ENCODE data around the gene CPEB4. TPM values are rescaled to one million over a fixed set of nuclear protein-coding genes. Genes with fewer than 3 reads are reported as not detected.
A peak's percentile ranks its signal among the peaks of the same experiment; 100 is the strongest.

The CPEB4 gene
- total RNA-seq, 1 experiment from 2014 or later = 18.0 TPM

DNA sequence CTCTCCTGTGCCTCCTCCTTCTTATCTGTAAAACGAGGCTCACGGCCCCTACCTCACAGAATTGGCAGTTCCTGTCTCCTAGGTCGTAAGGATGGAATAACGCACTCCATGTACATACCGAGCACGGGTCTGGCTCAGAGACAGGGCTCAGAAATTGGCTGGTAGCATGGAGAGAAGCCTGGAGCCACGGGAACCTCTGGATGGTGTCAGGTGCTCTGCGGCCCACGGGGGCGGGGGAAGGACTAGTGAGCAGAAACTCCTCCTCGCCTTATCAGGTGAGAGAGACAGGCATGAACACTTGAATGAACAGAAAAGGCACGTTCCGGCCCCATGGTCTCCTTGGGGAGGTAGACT is 85.4 kb downstream of the CPEB4 start:
- in situ Hi-C loops (cut with HindIII; ENCODE audit: low pct_unique_long_range_greater_than_20kb, low sequenced_read_pairs) = no loop called here
- DNase-seq (ENCODE audit: low read depth, low spot score) = no peak

DNA sequence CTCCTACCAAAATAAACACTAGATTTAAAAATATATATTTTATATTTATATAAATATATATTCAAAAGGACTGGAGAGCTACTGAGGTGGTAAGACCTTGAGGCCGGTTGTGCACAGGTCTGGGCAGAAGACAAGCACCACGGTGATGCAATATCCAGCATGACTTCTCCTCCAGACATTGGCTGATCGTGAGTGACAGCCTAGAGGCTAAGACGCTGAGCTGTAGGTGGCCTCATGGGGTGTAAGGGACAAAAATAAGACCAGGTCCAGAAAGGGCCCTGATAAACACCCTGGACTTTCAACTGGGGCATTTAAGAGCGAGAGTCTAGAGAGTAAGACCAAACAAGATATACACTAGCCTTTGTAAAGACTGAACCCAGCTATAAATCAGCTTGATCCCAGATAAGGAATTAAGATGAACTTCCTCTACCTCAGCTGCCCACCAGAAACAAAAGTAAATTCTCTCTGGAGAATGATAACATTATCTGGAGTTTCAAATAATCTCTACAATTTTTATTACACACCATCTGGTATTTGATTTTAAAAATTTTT is 86.6 kb downstream of the CPEB4 start:
- in situ Hi-C loops (cut with HindIII; ENCODE audit: low pct_unique_long_range_greater_than_20kb, low sequenced_read_pairs) = no loop called here
- DNase-seq (ENCODE audit: low read depth, low spot score) = no peak

DNA sequence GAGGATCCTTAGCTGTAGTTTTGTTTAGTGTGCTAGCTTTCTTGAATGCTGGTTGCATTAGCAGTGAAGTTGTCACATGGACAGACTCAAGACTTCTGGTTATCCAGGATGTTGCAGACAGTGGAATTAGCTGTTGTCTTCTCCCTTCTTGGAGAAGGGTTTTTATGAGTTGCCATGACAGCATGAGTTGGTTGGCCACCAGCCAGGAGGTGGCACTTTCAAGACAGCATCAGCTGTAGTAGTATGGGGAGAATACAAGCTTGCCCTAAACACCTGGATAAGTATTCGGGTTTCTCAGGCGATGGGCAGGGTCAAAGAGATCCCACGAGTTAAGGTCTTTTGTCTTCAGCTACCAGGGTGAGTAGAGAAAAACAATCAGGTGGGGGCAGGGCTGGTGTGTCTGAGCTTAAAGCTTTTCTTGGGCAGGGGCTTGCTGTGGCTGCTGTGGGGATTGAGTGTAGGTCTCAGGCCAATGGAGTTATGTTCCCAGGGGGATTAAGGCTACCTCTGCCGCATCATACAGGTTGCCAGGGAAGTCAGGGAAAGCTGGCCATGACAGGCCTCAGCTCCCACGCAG is 93.1 kb downstream of the CPEB4 start:
- in situ Hi-C loops (cut with HindIII; ENCODE audit: low pct_unique_long_range_greater_than_20kb, low sequenced_read_pairs) = no loop called here
- DNase-seq (ENCODE audit: low read depth, low spot score) = no peak

DNA sequence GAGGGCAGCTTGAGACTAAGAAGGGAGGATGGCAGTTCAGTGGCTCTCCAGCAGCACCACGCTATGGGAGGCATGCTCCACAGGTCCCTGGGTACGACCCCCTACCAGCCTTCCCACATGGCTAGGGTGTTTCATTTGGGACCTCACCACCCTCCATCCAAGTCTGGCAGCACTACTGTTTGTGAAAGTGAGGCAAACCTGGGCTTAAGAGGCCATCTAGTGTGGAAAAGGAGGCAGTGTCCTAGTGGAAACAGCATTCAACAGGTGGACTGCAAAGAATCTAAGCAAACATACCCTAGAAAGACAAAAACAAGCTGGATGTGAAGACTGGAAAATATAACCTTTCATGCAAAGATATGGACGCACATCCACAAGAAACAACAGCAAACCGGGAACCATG is 96.1 kb downstream of the CPEB4 start:
- DNase-seq (ENCODE audit: low read depth, low spot score) = peak; percentile 39
- in situ Hi-C loops (cut with HindIII; ENCODE audit: low pct_unique_long_range_greater_than_20kb, low sequenced_read_pairs) = no loop called here

DNA sequence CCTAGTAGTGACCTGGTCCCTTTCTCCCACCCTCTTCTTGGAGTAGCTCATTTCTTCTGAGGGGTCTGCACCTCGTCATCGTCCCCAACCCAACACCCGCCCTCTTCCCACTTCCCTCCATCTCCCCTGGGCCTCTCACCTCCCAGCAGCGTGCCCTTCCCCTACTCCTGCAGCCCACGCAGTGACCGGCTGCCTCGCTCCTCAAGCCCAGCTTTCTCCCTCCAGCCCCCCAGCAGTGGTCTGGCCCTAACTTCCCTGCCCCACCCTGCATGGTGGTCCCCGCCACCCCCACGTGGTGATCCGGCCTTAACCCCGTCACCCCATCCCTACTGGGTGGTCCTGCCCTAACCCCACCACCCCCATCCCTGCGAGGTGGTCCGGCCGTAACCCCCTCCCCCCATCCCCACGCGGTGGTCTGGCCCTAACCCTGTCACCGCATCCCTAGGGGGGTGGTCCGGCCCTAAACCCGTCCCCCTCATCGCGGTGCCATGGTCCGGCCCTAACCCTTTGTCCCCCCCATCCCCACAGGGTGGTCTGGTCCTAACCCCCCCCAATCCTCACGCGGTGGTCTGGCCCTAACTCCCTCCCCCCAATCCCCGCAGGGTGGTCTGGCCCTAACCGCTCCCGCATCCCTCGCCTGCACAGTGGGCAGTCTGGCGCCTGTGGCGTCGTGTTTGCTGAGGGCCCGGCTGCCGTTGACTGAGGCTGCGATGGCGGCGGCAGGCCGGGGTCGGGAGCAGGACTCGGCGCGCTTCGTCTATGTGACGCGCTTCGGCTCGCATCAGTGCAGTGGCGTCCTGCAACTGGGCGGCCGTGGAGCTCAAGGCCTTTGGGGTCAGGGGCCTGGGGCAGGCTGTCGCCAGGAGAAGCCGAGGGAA is 100.6 kb downstream of the CPEB4 start, which contains the start of gene C5orf47:
TSS of gene C5orf47 (plus strand) at position 617 of the 878 bp plus-strand sequence. CDS start at position 711, 94 bp downstream.
- in situ Hi-C loops (cut with HindIII; ENCODE audit: low pct_unique_long_range_greater_than_20kb, low sequenced_read_pairs) = no loop called here
- DNase-seq (ENCODE audit: low read depth, low spot score) = no peak

DNA sequence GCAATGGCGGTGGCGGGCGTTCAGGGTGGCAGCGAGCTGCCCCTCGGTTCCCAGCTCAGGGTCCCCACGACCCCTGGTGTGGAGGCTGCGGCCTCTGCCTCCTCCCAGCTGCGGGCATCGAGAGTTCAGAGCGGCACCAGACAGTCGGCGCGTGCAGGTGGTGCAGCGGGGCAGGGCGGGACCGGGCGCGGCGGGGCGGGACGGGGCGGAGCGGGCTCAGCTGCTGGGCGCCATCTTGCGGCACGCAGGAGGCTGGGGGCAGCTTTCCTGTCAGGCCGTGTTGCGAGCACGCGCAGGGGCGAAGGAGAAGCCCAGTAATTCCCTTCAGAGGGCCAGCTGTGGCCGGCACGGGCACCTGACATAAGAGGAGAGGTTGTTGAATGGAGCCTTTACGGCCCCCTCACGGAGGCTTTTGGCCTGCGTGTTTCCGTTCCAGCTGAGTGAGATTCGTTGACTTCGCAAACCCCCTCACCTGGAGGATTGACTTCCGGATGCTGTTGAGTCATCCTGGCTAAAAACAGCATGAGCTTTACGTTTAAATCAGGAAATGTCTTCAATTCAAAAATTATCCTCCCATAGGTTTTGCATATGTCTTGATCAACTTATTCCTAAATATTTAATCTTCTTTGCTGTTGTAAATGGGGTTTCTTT is 101.4 kb downstream of the CPEB4 start:
- in situ Hi-C loops (cut with HindIII; ENCODE audit: low pct_unique_long_range_greater_than_20kb, low sequenced_read_pairs) = no loop called here

DNA sequence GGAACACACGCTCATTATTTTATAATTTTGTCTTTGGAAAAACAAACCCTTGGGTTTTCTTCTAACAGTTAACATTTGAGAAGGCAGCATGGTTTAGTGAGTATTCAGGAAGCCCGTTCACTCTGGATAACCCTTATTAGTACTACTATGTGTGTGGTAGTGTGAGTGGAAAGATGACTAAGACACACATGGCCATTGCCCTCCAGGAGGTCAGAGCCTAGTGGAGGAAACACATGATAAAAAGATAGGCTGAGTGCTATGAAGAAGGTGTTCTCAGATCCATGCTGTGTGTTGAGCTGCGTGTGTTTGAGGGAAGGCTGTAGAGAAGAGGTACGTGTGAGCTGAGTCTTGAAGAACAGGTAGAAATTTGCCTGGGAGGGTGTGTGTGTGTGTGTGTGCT is 109.2 kb downstream of the CPEB4 start:
- in situ Hi-C loops (cut with HindIII; ENCODE audit: low pct_unique_long_range_greater_than_20kb, low sequenced_read_pairs) = no loop called here
- peak; percentile 6 for DNase-seq (ENCODE audit: low read depth, low spot score)

More for the DNA sequence above, 101.4 kb downstream of the CPEB4 start:
- no peak for DNase-seq (ENCODE audit: low read depth, low spot score)

DNA sequence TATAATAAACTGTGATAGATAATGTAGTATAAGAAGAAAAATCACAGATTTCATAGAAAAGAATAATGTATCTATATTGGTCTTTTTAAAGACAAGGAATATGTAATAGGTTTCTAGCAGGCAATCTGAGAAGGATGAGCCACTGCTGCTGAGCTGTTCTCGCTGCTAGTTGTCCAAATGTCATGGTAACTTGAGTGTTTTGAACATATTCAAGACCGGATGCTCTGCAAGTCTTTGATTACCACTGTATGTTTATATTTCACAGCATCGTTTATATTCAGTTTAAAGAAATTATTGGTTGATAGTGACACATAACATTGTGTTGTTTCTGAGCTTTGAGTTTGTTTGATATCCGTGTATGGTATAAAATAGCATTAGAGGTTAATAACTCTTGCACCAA is 110.4 kb downstream of the CPEB4 start:
- DNase-seq (ENCODE audit: low read depth, low spot score) = no peak
- in situ Hi-C loops (cut with HindIII; ENCODE audit: low pct_unique_long_range_greater_than_20kb, low sequenced_read_pairs) = no loop called here

DNA sequence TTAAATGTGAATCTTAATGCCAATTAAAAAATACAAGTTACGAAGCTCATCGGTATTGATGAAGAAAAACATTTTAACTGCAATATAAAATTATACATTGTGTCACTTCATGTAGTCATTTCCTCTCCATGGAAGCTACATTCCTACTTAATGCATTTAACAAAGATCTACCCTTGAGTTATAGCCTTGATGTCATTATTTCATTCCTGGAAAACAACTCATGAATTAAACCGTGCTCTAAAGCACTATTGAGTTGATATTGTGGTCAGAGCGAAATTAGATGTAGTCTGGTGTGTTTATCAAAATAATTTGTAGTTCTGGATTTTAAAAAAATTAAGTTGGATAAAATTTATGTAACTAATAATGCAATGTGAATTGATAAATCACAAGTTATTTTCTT is 111.9 kb downstream of the CPEB4 start:
- in situ Hi-C loops (cut with HindIII; ENCODE audit: low pct_unique_long_range_greater_than_20kb, low sequenced_read_pairs) = no loop called here

DNA sequence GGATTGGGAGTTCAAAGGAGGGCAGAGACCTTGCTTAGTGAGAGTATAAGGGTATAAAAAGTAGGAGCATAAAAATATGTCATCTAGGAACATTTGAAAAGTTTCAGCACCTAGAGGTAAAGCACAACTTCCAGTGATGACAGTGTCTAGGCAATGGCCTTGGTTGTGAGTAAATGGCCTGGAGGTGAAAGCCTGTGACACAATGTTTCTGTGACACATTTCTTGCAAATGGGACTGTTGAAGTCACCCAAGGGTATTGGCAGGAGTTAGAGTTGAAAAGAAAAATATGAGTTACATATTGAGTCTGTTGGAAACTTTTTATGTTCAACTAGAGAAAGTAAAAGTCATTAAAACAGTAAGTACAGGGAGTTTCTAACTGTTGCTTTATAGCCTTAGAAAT is 115.6 kb downstream of the CPEB4 start:
- no peak for DNase-seq (ENCODE audit: low read depth, low spot score)
- in situ Hi-C loops (cut with HindIII; ENCODE audit: low pct_unique_long_range_greater_than_20kb, low sequenced_read_pairs) = no loop called here

More for the DNA sequence above, 111.9 kb downstream of the CPEB4 start:
- DNase-seq (ENCODE audit: low read depth, low spot score) = no peak

DNA sequence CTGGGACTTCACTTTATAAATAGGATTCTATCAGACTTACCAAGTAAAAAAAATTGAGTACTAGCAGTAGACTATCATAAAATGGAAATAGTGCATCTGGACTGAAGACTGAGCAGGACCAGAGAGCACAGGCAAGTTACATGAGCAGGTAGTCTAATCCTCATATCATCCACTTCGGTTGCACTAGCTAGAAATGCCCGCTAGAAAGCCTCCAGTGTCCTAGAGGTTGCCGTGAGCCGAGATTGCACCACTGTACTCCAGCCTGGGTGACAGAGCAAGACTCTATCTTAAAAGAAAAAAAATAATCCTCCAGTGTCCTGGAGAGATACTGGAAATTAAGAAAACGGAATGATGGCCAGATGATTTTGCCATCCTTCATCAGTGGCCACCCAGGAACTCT is 120.8 kb downstream of the CPEB4 start:
- DNase-seq (ENCODE audit: low read depth, low spot score) = peak; percentile 14
- in situ Hi-C loops (cut with HindIII; ENCODE audit: low pct_unique_long_range_greater_than_20kb, low sequenced_read_pairs) = no loop called here

DNA sequence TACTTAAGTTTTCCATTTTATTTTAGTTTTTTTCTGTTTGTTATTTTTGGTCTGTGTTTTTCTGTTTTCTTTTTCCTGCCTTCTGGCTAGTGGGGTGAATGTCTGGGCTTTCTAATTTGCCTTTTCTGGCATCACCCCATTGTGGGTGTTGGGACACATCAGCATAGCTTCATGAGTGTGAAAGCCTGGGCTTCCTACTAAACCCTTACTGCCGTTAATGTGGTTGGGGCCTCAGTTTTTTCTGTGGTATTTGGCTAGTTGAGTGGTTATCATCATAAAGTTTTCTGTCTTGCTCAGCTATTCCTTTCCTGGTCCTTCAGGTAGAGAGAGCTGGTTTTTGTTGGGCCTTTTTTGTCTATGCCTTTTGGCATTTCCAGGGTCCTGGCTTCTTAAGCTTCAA is 122.2 kb downstream of the CPEB4 start:
- no peak for DNase-seq (ENCODE audit: low read depth, low spot score)
- in situ Hi-C loops (cut with HindIII; ENCODE audit: low pct_unique_long_range_greater_than_20kb, low sequenced_read_pairs) = no loop called here

DNA sequence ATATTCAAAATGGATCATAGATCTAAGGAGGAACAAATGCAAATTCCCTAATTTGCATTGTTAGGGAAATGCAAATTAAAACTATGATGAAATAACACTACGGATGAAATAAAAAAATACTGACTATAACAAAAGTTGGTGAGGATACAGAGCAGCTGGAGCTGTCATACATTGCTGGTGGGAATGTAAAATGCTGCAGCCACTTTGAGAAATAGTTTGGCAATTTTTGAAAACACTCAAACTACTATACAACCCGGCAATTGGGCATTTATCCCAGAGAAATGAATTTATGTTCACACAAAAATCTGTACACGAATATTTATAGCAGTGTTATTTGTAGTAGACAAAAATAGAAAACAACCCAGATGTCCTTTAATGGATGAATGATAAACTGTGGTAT is 123.3 kb downstream of the CPEB4 start:
- in situ Hi-C loops (cut with HindIII; ENCODE audit: low pct_unique_long_range_greater_than_20kb, low sequenced_read_pairs) = no loop called here
- DNase-seq (ENCODE audit: low read depth, low spot score) = no peak

Other genes starting within 250 kb of the CPEB4 start
- gene C5orf47, start 100.8 kb downstream of the CPEB4 start, total RNA-seq (2014; rRNA removed; shearing (Covaris generic)) = 0.03 and 0.11 TPM in 2 replicates
- not detected in 2 replicates for gene NSG2, start 157.4 kb downstream of the CPEB4 start, total RNA-seq (2014; rRNA removed; shearing (Covaris generic))

All from SK-MEL-5 (cell line).